GM15510 (cell line): Measurements from ENCODE around the gene WDR91.

ENCODE experiments used
- POLR2A ChIP-seq: IDR thresholded peaks from 3 replicates; pipeline ENCODE4 v1.6.1; 2011; ENCODE audit warnings: borderline replicate concordance; ENCODE audit not compliant: insufficient read length; ENCODE audit errors: extremely low read depth

The WDR91 gene

DNA sequence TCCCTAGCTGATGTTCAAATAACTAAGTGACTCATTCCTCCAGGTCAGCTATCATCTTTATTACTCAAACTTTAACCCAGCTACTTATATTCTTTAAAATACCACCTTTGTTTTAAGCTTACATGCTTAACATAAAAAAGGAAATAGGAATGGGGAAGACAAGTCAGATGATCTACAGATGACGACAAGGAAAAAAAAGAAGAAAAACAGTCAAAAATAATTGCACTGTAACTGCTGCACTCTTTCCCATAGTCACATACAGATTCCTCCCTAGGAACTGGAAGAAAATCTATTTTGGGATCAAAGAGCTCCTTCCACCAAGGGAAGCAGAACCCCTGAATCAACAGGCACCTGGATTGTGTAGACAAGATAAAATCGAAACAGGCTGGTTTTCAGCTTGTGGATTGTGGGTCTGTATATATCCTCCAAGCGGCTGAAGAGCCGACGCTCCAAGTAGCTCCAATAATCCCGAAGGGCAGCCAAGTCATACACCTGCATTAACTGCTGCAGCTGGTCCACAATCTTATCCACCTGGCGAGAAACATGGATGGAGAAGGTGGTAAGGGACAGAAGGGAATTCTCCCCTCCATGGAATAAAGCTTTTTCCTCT lies 2.0 kb downstream of the WDR91 start:
- TF ChIP-seq POLR2A = no peak

DNA sequence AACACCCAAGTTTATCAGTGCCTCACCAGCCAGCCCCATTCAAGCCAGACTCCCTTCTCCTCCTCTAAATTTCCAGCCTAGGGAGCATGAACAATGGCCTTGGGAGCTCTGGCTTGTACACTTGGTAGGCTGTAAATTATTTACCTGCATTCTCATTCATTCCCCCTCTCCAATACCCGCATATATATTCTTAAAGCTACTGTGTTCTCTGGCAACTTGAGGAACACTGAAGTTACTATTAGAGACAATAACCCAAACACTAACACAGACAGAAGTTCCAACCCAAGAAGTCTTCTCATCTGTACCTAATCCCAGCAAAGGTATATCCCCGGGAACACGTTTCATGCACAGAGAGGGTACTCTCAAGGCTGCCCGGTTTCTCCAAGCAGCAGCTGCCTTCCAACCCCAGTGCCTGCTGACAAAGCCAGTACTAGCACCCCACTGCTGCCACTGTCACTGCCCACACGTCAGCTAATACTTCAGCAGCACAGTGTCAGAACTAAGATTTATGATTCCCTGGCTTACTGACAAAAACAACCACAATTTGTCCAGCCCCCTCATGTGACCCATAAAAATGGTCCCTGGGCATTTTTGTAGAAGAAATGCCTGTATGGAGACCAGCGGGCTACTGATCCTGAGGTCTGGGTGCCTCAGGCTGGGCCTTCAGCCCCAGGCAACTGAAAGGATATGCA lies 3.1 kb downstream of the WDR91 start:
- no peak for TF ChIP-seq POLR2A

DNA sequence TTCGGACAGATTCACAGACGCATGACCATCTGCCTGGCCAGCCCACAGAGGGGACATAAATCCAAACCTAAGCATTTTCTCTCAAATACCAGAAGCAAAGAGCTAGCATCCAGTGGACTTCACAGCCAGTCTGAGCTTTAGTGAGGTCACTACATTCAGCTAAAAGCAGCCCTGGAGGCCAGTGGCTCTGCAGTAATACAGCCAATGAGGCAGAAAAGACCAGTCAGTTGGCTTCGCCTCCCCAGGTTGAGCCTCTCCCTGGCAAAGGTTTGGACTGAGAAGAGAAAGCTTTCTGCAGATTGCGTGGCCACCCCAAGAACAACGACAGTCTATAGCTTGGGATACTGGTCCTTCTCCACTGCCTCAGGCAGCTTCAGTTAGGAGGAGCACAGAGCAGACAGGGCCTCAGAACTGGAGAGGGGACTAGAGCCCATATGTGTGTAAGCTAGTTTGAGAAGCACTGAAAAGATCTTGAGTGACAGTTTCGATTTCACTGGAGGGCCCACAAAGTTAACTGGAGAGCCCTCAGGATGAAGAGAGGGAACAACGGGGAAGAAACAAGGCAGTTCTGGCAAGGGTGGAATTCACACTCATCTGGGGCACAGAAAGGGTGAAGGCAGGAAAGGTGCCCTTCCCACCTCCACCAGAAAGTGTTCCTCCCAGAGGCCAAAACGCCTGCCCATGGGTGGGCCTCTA lies 3.8 kb downstream of the WDR91 start:
- no peak for TF ChIP-seq POLR2A

DNA sequence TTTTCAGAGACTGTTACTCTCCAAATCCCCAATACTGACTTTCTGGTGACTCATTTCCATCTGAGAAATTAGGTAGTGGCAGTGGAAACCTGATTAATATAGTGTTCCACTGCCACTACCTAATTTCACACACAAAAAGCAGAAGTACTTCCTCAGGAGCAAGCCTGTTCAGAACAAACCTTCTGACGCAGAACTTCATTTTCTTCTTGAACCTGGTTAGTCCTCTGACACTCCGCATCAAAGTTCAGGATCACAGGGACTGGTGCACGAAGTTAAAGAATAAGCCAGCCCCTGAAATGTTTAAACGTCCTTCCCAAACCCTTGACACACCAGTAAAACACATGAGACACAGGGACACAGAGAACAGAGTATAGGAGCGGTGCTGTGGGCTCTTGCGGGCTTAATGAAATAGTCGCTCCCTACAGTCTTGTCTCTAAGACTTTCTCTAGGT lies 4.4 kb downstream of the WDR91 start:
- TF ChIP-seq POLR2A = no peak

DNA sequence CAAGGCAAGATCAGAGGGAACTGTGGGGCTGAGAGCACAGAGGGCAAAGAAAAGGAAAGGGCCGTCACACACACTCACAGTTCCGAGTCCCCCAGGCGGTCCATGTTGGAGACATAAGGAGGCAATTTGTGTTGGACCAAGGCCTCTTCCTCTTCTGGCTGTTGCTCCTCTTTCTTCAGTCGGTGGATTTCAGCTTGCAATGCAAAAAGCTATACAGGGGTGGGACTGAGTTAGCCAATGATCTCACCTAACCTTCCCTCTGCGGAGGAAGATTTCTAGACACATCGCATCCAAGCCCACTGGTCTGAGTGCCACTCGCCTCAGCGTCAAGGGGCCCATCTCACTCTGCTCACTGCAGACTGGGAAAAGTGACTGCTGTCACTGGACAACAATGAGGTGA lies 5.5 kb downstream of the WDR91 start:
- no peak for TF ChIP-seq POLR2A

DNA sequence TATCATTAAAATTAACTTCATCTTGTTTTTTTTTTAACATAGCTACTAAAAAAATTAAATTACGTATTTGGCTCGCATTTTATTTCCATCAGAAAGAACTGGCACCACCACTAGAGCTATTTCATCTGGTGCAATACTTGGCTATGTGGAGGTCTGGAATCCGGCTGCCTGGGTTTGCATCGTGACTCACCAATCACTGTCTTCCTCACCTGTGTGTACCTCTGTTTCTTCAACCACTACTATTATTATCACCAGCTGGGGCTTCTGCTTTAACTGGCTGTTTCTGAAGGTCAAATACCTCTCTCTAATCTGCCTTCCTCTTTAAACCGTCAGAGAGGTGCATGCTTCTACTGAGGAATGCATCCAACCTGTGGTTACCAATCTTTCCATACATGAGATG lies 6.5 kb downstream of the WDR91 start:
- TF ChIP-seq POLR2A = no peak

DNA sequence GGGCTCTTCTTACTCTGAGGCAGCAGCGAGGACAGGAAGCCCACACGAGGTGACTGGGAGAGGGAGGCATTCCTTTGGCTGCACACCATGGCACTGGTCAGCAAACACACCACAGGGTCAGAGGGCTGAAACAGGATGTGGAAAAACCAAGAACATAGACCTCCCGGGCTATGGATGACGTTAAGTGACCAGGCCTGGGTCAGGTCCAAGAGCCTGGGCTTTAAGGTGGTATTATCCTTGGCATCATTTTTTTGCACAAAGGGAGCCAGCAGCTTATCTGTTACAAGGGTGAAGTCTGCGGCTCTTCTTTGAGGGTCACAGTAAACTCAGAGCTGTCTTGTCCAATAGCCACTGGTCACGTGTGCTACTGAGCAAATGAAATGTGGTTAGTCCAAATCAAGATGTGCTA lies 7.0 kb downstream of the WDR91 start:
- TF ChIP-seq POLR2A = no peak

DNA sequence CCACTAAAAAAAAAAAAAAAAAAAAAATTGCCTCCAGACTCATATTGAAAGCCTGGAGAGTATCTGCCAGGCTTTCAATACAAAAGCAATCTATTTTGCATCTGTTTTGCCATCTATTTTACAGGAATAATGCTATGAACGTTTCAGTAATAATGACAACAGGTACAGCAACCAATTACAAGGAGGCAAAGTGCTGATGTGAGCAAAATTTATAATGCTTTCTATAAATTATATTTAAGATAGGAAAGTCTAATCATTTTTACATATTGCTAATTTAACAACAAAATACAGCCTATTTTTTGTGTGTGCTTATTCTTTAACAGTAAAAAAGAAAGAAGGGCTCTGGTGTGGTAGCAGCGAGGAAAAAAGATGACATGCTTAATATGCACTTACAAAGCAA lies 10.0 kb downstream of the WDR91 start:
- no peak for TF ChIP-seq POLR2A

DNA sequence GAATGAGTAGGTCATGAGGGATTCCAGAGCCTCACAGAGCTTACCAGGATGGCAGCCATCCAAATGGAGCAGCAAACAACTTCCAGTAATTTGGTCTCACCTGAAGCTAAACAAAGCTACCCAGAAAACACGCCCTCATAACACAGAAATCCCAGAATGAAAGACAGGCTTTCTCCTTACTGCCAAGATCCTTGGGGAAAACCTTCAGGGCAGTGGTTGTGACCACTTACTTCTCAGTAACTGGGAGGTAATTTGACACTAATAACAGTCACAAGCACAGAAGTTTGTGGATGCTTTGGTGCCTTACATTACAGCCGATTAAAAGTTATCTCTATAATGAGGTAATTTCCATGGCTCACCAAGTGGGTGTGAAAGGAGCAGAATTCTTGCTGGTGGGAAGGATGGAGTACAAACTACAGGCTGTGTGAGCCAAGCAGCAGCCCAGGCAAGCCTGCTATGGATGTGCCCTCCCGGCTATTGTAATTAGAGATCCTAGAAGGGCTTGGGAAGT lies 10.4 kb downstream of the WDR91 start:
- no peak for TF ChIP-seq POLR2A

DNA sequence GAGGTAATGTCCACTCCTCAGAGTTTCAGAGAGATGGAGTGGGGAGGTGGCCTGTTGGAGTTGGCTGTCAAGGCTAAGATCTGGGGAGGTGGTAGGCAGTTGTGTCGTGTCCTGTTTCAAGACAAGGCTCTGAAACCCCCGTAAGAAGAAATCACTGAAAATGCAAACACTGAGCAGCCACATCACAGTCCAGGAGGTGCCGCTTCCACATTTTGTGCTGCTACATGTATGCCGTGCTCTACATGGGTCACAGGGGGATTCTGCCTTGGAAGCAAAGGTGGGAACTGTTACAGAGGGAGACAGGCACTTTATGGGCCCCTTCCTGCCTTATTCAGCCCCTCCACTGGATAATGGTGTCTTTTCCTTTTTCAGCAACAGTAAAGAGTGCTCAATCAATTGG lies 11.9 kb downstream of the WDR91 start:
- TF ChIP-seq POLR2A = no peak

DNA sequence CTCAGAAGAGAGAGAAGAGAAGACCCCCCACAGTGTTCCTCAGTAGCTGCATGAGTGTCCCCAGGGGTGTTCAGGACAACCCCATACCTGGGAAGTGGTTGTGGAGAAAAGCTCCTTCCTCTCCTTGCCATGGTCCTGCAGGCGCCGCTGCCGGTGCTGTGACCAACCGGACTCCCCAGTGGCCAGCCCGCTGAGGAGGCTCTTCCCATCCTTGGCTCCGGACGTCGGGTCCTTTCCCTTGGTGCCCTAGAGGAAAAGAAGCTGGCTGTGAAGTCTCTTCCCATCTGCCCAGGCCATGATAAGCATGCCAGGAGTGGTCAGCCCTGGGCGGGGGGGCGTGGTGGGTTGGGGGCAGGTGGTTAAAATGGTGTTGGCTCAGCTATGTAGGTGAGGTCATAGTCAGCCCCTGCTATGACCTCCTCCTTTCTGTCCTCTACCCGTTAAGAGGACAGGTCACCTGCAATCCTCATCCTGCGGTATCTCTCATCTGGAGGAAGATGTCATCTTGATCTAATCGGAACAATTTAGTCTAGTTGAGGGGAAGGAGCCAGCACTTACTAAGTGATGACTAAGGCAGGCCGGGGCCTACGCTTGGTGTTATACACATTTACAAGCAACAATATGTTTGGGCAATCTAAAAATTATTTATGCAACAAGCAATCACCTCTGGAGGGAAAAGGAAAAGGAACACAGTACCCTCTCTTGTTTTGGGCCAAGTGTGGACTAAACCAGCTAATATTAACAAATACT lies 13.2 kb downstream of the WDR91 start:
- TF ChIP-seq POLR2A = no peak

DNA sequence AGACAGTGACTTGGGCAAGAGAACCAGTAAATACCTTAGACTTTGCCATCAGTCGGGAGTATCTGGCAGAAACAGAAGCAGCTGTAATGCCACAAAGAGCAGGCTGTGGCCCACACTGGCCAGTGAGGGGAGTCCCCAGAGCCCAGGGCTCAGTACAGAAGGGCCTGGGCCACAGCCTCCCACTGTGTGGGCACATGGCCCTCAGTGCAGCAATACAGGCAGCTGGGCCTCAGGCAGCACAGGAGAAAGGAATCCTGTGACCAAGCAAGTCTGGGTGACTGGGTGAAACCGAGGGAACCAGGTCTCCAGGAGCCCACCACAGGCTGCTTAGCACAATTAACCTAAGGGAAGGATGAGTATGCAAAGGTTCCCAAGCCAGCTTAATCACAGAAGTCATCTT lies 14.0 kb downstream of the WDR91 start:
- TF ChIP-seq POLR2A = no peak

DNA sequence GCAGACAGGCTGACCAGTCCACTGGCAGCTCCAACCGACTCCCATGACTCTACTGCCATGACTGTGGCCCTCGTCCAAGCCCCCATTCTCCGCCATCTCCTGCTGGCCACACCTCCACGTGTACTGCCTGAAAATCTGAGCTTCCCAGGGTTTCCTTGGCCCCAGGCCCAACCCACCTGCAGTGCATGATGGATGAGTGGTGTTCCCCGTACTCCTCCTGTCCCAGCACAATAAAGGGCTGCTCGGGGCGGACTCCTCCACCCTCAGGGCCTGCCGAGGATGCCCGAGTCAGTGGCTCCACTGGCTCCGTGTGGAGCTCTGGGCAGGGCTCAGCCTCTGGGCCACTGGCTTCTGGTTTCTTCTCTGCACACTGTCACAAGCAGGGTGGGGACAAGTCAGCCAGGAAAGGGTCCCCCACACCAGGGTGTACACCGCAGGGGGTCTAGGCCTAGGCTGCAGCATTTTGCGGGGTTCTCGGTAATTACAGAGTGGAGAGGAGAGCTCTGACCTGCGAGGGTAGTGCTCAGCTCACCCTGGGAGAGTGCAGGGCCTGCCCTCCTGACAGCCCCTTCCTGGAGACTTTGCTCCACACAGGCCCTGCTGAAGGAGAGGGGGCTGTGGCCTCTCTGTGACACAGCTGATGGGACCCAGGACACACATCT lies 15.2 kb downstream of the WDR91 start:
- TF ChIP-seq POLR2A = no peak

DNA sequence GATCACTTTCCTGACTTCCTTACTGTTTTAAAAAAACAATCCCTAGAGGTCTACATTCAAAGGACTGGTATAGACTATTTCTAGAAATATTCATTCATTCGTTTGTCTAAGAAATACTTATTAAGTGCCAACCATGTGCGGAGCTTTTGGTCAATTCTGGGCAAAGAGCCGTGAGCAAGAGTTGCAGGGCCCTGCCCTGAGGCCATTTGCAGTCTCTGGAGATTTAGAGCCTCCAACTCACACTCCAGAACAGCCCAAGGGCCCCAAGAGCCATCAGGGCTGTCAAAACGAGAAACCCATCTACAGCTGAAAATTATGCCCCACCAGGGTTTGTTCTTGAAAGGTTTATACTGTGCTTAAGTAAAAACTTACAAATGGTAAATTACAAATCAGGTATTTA lies 16.2 kb downstream of the WDR91 start:
- TF ChIP-seq POLR2A = no peak

DNA sequence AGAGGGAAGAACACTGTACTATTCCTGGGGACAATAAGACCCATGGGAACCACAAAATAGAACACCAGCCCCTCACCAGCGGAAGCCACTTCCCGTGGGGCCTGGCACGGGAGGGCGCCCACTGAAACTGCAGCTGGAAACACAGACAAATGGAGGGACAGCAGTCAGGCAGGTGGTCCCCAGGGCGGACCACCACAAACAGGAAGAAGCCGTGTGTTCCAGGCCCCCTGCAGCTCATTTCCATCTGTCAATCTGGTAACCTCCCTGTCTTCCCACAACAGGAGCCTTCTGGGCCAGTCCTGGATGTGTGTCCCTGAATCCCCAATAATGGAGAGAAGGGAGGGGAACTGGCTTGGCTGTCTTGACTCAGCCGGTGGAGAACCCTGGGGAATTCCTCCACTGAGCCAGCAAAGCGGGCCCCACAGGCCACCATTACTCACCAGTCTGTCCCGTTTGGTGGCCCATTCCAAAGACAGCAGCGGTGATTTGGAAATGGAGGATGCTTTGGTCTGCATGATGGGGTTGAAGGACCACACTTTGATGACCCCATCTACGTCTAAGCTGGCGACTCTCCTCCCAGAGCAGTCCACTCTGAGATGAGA lies 16.7 kb downstream of the WDR91 start:
- TF ChIP-seq POLR2A = no peak

DNA sequence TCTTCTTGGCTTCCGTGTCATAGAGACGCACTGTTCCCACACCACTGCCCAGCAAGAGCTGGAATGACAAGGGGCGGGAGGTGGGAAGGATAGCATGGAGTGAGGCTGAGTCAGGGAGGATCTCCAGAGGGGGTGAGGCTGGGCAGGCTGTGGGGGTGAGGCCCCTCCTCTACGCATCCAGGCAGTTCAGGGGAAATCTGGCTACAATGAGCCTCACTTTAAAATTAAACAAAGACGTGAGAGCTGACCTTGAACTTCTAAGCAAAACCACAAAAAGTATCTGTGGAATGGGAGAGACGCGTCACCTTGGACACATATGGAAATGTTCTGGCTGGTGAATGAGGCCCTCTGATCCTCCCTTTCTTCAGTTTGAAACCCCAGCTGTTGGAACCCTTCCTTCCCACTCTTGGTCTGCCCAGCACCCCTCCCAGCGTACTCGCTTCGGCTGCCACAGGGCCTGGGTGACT lies 17.7 kb downstream of the WDR91 start:
- TF ChIP-seq POLR2A = no peak
